H9 (cell line): ENCODE data around the gene PDYN. TPM values are rescaled to one million over a fixed set of nuclear protein-coding genes. Genes with fewer than 3 reads are reported as not detected.

Experiments used
- DNase-seq: peaks from one replicate; pipeline ENCODE4 v3.0.0-alpha.2; 2017
- H2AFZ ChIP-seq: one replicate; pipeline ENCODE4 v1.6.1; 2013; ENCODE audit warnings: mild to moderate bottlenecking, low read length, control low read depth, moderate library complexity
- H2AK5ac ChIP-seq: 2 replicates; pipeline ENCODE4 v1.6.1; 2013; ENCODE audit warnings: low read length, control low read depth, mixed read lengths; ENCODE audit not compliant: insufficient read length
- H2BK120ac ChIP-seq: one replicate; pipeline ENCODE4 v1.6.1; 2013; ENCODE audit warnings: low read depth, mild to moderate bottlenecking, low read length, control low read depth, inconsistent platforms; ENCODE audit not compliant: poor library complexity, severe bottlenecking
- H2BK12ac ChIP-seq: 2 replicates; pipeline ENCODE4 v1.6.1; 2013; ENCODE audit warnings: low read length, control low read depth, mixed read lengths, low read depth; ENCODE audit not compliant: insufficient read length
- H2BK15ac ChIP-seq: 2 replicates; pipeline ENCODE4 v1.6.1; 2013; ENCODE audit warnings: low read depth, low read length, control low read depth
- H2BK20ac ChIP-seq: one replicate; pipeline ENCODE4 v1.6.1; 2013; ENCODE audit warnings: low read depth, mild to moderate bottlenecking, low read length, control low read depth, inconsistent platforms; ENCODE audit not compliant: poor library complexity, severe bottlenecking
- H2BK5ac ChIP-seq: 2 replicates; pipeline ENCODE4 v1.6.1; 2013; ENCODE audit warnings: low read length, control low read depth, mixed read lengths; ENCODE audit not compliant: insufficient read length
- H3K14ac ChIP-seq: 2 replicates; pipeline ENCODE4 v1.6.1; 2013; ENCODE audit warnings: low read length, control low read depth; ENCODE audit not compliant: insufficient read depth
- H3K18ac ChIP-seq: 2 replicates; pipeline ENCODE4 v1.6.1; 2013; ENCODE audit warnings: low read depth, mild to moderate bottlenecking, mixed read lengths, low read length, control low read depth; ENCODE audit not compliant: insufficient read length
- H3K23ac ChIP-seq: 2 replicates; pipeline ENCODE4 v1.6.1; 2013; ENCODE audit warnings: low read length, control low read depth, mixed read lengths, low read depth; ENCODE audit not compliant: insufficient read length
- H3K23me2 ChIP-seq: 2 replicates; pipeline ENCODE4 v1.6.1; 2013; ENCODE audit warnings: low read depth, mild to moderate bottlenecking, mixed read lengths, low read length, control low read depth; ENCODE audit not compliant: insufficient read length, poor library complexity, severe bottlenecking
- H3K27ac ChIP-seq: 2 replicates; pipeline ENCODE4 v1.5.1; 2013; ENCODE audit warnings: low read length, control low read depth, mixed read lengths, low read depth; ENCODE audit not compliant: insufficient read length
- H3K27me3 ChIP-seq: 2 replicates; pipeline ENCODE4 v1.6.1; 2013; ENCODE audit warnings: low read length, control low read depth, inconsistent platforms; ENCODE audit not compliant: insufficient read depth
- H3K4ac ChIP-seq: 2 replicates; pipeline ENCODE4 v1.6.1; 2013; ENCODE audit warnings: low read depth, mild to moderate bottlenecking, control low read depth, inconsistent platforms, low read length, moderate library complexity
- H3K4me1 ChIP-seq: 2 replicates; pipeline ENCODE4 v1.6.1; 2013; ENCODE audit warnings: low read length, control low read depth, inconsistent platforms; ENCODE audit not compliant: insufficient read depth
- H3K4me2 ChIP-seq: 2 replicates; pipeline ENCODE4 v1.6.1; 2013; ENCODE audit warnings: low read length, control low read depth, mixed read lengths; ENCODE audit not compliant: insufficient read length, insufficient read depth
- H3K56ac ChIP-seq: 2 replicates; pipeline ENCODE4 v1.6.1; 2013; ENCODE audit warnings: low read depth, mild to moderate bottlenecking, mixed read lengths, low read length, control low read depth; ENCODE audit not compliant: insufficient read length
- H3K79me1 ChIP-seq: 2 replicates; pipeline ENCODE4 v1.6.1; 2013; ENCODE audit warnings: low read depth, mild to moderate bottlenecking, moderate library complexity, low read length, control low read depth, inconsistent platforms; ENCODE audit not compliant: insufficient read depth, poor library complexity, severe bottlenecking
- H3K79me2 ChIP-seq: 2 replicates; pipeline ENCODE4 v1.6.1; 2013; ENCODE audit warnings: low read length, control low read depth, inconsistent platforms; ENCODE audit not compliant: insufficient read depth
- H3K9ac ChIP-seq: 2 replicates; pipeline ENCODE4 v1.6.1; 2013; ENCODE audit warnings: low read length, control low read depth, mixed read lengths; ENCODE audit not compliant: insufficient read length; ENCODE audit errors: extremely low read depth
- H3K9me3 ChIP-seq: one replicate; pipeline ENCODE4 v1.6.1; 2013; ENCODE audit warnings: low read depth, low read length, inconsistent platforms; ENCODE audit not compliant: control insufficient read depth
- H3T11ph ChIP-seq: one replicate; pipeline ENCODE4 v1.6.1; 2013; ENCODE audit warnings: mild to moderate bottlenecking, low read length, control low read depth, inconsistent platforms
- H4K20me1 ChIP-seq: one replicate; pipeline ENCODE4 v1.6.1; 2013; ENCODE audit not compliant: control insufficient read depth, insufficient read length, insufficient read depth
- H4K5ac ChIP-seq: 2 replicates; pipeline ENCODE4 v1.6.1; 2013; ENCODE audit warnings: low read depth, mild to moderate bottlenecking, mixed read lengths, low read length, control low read depth; ENCODE audit not compliant: insufficient read length
- H4K8ac ChIP-seq: replicated peaks from 2 replicates; pipeline ENCODE4 v1.6.1; 2013; ENCODE audit warnings: low read length, control low read depth, mixed read lengths, low read depth; ENCODE audit not compliant: insufficient read length
- H4K91ac ChIP-seq: 2 replicates; pipeline ENCODE4 v1.6.1; 2013; ENCODE audit warnings: low read depth, mild to moderate bottlenecking, moderate library complexity, mixed read lengths, low read length, control low read depth; ENCODE audit not compliant: insufficient read length
- H3K27ac Mint-ChIP-seq, 3 experiments: 2 replicates in 2 of 3; 3 replicates in 1 of 3; pipeline ENCODE4 v1.8.0; 2020 to 2021; ENCODE audit warnings: mixed read lengths in 3 of 3, mild to moderate bottlenecking in 1 of 3, moderate library complexity in 1 of 3
- H3K27me3 Mint-ChIP-seq: 2 replicates; pipeline ENCODE4 v1.8.0; 2021; ENCODE audit warnings: low read depth, mild to moderate bottlenecking, moderate library complexity, mixed read lengths
- H3K36me3 Mint-ChIP-seq, 3 experiments: 2 replicates in 2 of 3; 3 replicates in 1 of 3; pipeline ENCODE4 v1.8.0; 2020 to 2021; ENCODE audit warnings: low read depth in 3 of 3, mixed read lengths in 3 of 3; ENCODE audit not compliant: insufficient read depth in 1 of 3
- H3K4me1 Mint-ChIP-seq, 2 experiments: 2 replicates each; pipeline ENCODE4 v1.8.0; 2020; ENCODE audit warnings: mixed read lengths in 2 of 2
- H3K4me3 Mint-ChIP-seq, 2 experiments: 2 replicates in 1 of 2; 3 replicates in 1 of 2; pipeline ENCODE4 v1.8.0; 2020 to 2021; ENCODE audit warnings: mild to moderate bottlenecking in 2 of 2, mixed read lengths in 2 of 2, moderate library complexity in 1 of 2
- H3K9me3 Mint-ChIP-seq, 2 experiments: 2 replicates in 1 of 2; 3 replicates in 1 of 2; pipeline ENCODE4 v1.8.0; 2020; ENCODE audit warnings: mild to moderate bottlenecking in 2 of 2, mixed read lengths in 2 of 2, moderate library complexity in 1 of 2
- WGBS: extraction: QIAGEN DNeasy Blood & Tissue Kit; methylation state at CpG from one replicate; pipeline ENCODE4 v1.1.7; 2013; ENCODE audit warnings: missing lambda C conversion rate, low lambda C conversion rate, mixed read lengths; ENCODE audit not compliant: insufficient read length; ENCODE audit errors: extremely low coverage; 5-methylcytosine and 5-hydroxymethylcytosine counted together
- total RNA-seq: library from RNA; stranded (reverse); gene quantifications from 2 replicates; pipeline ENCODE4 v1.2.1, GENCODE V29; 2021
- TF ChIP-seq, protein P1 (sequence below): fragments of 200-600 bp; sonication (generic); conservative IDR thresholded peaks from 3 replicates; pipeline ENCODE4 v1.8.0; 2021; ENCODE audit warnings: antibody characterized with exemption, mild to moderate bottlenecking

Gene PDYN
- total RNA-seq, 1 experiment from 2014 or later = 0.63 TPM

DNA sequence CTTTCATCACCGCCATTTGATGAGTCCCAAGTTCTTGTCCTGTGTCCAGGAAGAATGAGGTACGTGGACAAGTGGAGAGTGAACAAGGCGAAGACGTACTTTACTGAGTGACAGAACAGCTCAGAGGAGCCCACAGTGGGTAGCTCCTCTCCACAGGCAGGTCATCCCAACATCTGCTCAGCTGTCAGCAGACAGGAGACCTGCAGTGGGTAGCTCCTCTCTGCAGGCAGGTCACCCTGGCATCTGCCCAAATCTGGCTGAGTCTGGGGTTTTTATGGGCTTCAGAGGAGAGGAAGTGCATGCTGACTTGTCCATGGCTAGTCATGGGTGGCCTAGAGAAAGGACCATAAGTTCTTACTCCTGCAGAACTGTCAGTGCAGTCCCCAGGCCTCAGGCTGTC is 32.7 kb upstream of the PDYN start:
- no peaks in the 10 kb centered on the region for H3K36me3 Mint-ChIP-seq
- H3K4me1 Mint-ChIP-seq = peaks cover 0 to 5% of the 10 kb centered on the region in 2 experiments; a peak in 3 of 4 replicates
- no peak overlapping the region for H3K23ac ChIP-seq
- H3K18ac ChIP-seq = no peak overlapping the region
- no peak overlapping the region for H2AFZ ChIP-seq
- no peak overlapping the region for H2BK15ac ChIP-seq
- H4K8ac ChIP-seq = no peak overlapping the region
- H4K5ac ChIP-seq = no peak overlapping the region
- no peaks in the 10 kb centered on the region for H3K23me2 ChIP-seq
- H3K56ac ChIP-seq = no peak overlapping the region
- H3K4me3 Mint-ChIP-seq = no peak overlapping the region
- TF ChIP-seq, protein P1, sequence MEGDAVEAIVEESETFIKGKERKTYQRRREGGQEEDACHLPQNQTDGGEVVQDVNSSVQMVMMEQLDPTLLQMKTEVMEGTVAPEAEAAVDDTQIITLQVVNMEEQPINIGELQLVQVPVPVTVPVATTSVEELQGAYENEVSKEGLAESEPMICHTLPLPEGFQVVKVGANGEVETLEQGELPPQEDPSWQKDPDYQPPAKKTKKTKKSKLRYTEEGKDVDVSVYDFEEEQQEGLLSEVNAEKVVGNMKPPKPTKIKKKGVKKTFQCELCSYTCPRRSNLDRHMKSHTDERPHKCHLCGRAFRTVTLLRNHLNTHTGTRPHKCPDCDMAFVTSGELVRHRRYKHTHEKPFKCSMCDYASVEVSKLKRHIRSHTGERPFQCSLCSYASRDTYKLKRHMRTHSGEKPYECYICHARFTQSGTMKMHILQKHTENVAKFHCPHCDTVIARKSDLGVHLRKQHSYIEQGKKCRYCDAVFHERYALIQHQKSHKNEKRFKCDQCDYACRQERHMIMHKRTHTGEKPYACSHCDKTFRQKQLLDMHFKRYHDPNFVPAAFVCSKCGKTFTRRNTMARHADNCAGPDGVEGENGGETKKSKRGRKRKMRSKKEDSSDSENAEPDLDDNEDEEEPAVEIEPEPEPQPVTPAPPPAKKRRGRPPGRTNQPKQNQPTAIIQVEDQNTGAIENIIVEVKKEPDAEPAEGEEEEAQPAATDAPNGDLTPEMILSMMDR = no peak
- H2BK120ac ChIP-seq = no peak overlapping the region
- no CpG with 5 or more reads among the region's 4 CpGs for WGBS
- no peak overlapping the region for H2AK5ac ChIP-seq
- no peak overlapping the region for H2BK12ac ChIP-seq
- H3K79me2 ChIP-seq = no peaks in the 10 kb centered on the region
- no peaks in the 10 kb centered on the region for H3K27me3 ChIP-seq
- no peak overlapping the region for H3K9ac ChIP-seq
- H3K27me3 Mint-ChIP-seq = peaks cover 33% of the 10 kb centered on the region
- no peak overlapping the region for H3T11ph ChIP-seq
- no peaks in the 10 kb centered on the region for H3K9me3 ChIP-seq
- H3K79me1 ChIP-seq = no peaks in the 10 kb centered on the region
- no peak for DNase-seq
- no peak overlapping the region for H3K4me2 ChIP-seq
- no peak overlapping the region for H4K91ac ChIP-seq
- no peaks in the 10 kb centered on the region for H3K4me1 ChIP-seq
- H2BK5ac ChIP-seq = no peak overlapping the region
- no peak overlapping the region for H3K14ac ChIP-seq
- no peaks in the 10 kb centered on the region for H3K9me3 Mint-ChIP-seq
- no peak overlapping the region for H2BK20ac ChIP-seq
- H3K27ac ChIP-seq = no peak overlapping the region
- no peak overlapping the region for H3K4ac ChIP-seq
- no peaks in the 10 kb centered on the region for H4K20me1 ChIP-seq
- H3K27ac Mint-ChIP-seq = no peak overlapping the region
